NOMO-1 (cell line): ENCODE results near the gene HOXA4.

ENCODE experiments used
- DNase-seq, 2 experiments: peaks; one replicate each; lab custom pipeline; 2025; ENCODE audit not compliant: unreplicated experiment in 2 of 2; lab: John Stamatoyannopoulos, UW

Gene HOXA4

DNA sequence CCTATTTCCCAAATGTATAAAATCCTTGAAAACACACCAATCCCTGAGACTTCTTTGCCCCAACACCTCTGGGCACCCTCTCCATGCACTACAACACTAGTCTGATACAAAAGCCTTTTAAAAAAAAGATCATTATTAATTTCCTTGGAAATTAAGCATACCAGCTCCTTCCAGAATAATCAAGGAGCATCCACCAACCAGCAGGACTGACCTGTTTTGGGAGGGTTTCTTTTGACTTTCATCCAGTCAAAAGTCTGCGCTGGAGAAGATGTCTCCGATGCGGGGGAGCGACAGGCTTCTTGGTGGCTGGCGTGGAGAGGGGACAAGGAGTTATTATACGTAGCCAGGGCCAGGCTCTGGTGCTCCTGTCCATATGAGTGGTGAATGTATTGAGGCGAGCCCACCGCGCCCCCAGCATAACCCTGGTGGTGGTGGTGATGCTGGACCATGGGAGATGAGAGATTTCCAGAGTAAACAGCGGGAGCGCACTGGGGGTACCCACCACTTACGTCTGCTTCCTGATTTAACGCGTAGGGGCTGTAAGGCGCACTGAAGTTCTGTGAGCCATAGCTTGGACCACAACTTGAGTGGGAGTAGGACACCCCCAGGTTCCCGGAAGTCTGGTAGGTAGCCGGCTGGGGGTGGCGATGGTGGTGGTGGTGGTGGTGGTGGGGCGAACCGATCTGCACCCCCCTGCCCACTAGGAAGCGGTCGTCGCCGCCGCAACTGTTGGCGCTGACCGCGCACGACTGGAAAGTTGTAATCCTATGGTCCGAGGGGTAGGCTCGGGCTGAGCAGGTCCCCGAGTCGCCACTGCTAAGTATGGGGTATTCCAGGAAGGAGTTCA, 35.3 kb downstream of the HOXA4 start:
- DNase-seq: peak; percentile 26 to 29

DNA sequence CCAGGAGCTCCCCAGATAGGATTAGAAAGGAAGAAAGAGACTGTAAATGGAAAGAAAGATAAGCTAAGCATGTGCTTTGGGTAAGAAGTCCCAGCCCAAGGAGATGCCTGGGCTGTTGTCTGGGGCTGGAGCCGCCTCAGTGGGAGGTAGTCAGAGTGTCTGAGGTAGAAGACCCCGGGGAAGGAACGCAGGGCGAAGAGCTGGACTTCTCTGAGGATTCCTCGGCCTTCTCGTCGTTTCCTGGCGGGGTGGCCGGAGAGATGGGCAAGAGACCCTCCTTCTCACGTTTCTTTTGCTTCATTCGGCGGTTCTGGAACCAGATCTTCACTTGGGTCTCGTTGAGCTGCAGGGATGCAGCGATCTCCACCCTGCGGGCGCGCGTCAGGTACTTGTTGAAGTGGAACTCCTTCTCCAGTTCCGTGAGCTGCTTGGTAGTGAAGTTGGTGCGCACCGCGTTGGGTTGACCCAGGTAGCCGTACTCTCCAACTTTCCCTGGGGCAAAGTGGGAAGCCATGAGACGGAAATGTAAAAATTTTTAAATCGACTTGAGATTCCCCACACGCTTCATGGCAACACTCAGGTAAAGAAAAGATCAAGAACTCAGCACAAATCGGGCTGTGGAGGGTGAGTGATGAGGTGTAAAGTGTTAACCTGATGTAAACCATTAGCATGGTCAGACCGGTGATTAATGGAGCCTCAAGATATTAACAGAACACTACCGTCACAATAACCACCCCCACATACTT, 36.1 kb downstream of the HOXA4 start:
- DNase-seq: no peak

DNA sequence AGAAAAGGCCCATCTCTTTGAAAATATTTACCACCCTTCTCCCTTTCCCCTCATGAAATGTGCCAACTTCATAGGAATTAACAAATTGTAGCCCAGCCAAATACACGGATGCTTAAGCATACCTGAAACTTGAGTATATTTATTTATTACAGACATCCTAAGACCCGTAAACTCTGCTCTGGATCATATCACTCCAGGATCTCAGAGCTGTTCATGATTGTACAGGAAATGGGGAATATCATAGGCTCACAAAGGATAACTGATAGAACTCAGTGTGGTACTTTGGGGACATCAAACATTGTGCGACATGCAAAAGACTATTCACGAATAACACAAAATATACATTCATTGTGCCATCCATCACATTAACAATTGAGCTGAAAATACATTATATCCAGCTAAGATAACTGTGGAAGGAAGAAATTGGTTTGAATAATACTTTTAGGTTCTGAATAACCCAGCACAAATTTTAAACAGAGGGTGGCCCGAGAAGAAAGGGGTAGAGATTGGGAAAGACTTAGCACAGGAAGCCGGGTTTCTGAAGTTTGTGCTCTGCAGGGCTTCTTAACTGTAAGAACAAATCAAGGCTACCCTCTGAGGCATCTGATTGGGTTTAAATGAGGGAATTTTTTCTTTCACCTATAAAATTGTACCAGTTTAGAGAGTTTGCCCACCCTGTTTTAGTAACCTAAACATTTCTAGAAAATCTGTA, 37.2 kb downstream of the HOXA4 start:
- DNase-seq: no peak

DNA sequence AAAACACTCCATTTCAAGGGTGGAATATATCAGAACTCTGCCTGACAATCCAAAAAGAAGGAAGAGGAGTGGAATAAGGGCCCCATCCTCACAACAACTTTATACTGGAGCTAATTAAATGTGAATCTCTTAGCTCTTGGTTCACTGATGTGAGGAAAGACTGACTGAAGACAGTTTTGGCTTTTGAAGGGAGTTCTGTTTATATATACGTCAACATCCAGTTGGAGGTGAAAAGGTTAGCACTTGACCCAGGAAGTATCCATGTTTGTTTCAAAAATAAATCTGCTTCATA, 37.8 kb downstream of the HOXA4 start:
- DNase-seq: no peak

DNA sequence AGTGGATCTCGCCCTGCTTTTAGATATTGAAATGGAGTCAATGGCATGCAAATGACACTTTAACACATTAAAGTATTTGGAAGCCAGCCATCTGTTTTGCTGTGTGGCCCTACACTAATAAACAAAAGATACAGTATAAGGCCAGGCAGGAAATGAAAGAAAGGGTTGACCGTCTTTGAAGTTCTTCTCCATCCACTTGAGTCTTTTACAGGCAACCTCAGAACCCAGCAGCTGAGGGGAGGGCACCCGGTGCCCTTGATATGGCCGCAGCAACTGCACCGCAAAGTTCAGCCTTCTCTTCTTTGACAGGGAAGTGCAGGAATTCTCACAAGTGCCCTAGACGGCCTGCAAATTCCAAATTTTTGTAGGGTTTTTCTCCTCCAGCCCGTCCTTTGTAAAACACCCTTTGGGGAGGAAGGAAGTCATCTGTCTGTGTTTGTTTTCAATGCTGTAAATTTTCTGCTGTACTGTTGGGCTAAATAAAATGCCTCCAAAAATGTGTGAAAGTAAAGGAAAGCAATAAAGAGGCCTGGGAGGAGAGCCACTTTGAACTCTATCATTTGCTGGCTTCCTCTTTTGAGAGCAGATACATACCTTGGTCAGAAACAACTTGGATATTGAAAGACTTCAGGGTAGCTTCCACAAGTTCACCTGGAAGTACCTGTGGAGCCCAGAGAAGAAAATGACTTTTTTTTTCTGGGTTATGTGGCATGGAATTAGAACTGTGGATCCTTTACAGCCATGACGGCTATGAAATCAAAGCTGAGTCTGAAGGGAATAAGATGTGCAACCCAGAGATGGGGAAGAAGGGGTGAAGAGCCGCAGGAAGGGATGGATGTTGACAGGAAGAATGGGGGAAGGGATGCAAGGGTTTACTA, 38.4 kb downstream of the HOXA4 start:
- no peak for DNase-seq

DNA sequence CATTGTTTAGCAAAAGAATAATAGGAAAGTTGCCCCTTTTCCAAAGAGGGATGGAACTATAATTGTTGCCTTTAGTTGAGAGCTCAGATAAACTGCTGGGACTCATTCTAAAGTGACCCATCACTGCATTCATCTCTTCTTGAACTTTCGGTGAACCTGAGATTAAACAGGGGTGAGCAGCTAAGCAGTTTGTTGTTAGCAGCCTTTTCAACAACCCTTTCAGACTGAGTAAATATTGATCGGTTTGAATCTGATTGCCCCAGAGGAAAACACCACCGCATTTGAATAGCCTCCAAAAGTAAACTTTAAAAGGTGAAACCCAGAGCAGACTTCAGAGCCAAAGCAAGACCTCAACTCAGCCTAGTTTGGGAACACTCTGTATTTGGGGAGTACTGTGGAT, 39.5 kb downstream of the HOXA4 start:
- DNase-seq: no peak

DNA sequence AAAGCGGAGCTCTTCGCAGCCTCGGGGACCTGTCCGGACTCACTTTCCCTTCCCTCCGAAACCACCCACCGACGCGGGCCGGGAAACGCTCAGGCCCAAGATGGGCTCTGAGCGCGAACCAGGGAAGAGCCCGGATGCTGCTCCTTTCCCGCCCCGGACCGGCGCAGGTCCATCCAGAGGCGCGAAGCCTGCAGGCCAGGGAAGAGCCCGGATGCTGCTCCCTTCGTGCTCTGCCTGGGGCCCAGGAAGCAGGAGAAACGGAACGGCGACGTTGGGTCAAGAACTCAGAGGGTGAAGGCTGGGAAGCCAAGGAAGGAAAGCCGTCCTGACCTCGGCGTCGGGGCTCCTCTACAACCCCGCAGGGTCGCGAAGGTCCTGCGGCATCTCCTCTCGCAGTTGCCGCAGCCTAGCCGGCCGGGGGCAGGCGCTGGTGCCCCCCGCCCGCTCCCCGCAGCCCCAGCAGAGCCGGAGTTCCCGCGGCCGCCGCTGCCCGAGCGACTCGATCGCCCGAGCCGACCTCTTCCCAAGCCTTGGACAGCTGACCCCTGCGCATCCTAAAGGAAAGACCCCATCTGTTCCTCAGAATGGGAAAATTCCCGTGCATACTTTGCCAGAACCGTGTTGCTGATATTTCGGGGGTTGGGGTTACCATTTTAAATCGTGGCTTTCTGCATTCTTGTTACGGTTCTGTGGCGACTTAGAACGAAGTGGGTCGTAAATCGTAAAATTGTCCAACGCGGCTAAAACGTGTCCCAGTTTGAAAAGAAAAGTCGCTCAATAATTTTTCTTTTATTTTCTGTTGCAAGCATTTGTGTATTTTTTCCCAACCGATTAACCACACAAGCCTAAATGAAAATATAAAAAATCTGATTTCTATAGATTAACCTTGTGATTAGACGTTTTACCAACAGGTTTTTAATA, 42.3 kb downstream of the HOXA4 start:
- DNase-seq: no peak

DNA sequence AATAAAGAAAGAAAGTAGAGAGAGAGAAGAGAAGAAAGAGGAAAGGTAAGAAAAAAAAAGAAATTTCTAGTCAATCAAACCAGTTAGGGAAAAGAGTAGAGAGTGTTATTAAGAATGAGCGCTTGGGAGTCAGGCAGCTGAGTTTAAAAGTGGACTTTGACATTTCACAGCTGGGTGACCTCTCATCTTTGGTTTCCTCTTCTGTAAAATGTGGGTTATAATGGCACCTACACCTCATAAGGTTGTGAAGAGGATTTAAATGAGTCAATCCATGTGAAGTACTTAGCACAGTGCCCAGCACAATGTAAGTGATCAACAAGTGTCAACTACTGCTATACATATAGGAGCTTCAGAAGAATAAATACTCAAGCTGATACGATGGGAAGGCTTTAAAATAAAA, 46.9 kb downstream of the HOXA4 start:
- DNase-seq: no peak

DNA sequence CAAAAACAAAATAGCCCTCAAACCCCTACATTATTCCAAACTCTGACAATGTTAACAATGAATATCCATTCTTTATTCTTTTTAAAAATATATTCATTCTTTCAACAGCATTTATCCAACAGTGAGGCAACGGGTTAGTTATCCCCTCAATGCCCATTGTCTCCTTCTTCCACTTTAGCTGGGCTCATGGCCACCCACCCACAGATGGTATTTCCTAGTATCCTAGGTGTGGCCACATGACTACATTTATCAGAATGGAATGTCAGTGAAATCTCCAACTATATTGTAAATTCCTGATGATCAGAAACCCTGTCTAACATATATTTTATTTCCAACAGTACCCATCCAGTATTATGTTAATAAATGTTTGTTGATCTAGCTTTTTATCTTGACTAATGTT, 48.4 kb downstream of the HOXA4 start:
- DNase-seq: no peak

DNA sequence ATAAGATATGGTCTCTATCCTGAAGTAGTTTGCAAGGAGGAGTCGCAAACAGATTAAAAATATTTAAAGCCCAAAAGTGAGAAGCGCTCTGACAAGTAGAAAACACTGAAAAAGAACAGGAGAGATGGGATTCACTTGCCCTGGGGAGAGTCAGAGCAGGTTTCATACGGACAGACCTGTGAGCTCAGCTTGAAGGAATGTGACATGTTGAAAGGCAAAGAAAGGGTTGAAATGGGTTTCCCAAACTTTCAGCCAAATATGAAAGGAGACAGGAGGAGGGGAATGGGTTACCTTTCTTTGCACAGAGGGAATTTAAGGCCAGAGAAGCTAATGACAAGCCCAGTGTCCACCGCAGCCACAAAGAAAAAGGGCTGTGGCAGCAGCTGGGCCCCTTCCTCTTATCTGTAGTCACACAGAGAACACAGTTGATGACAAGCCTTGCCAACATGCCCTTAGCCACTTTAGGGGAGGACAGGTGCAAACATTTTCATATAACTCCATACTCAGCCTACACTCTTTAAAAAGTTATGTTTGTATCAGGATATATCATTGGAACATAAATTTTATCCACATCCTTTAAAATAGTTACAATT, 49.6 kb downstream of the HOXA4 start:
- DNase-seq: no peak

DNA sequence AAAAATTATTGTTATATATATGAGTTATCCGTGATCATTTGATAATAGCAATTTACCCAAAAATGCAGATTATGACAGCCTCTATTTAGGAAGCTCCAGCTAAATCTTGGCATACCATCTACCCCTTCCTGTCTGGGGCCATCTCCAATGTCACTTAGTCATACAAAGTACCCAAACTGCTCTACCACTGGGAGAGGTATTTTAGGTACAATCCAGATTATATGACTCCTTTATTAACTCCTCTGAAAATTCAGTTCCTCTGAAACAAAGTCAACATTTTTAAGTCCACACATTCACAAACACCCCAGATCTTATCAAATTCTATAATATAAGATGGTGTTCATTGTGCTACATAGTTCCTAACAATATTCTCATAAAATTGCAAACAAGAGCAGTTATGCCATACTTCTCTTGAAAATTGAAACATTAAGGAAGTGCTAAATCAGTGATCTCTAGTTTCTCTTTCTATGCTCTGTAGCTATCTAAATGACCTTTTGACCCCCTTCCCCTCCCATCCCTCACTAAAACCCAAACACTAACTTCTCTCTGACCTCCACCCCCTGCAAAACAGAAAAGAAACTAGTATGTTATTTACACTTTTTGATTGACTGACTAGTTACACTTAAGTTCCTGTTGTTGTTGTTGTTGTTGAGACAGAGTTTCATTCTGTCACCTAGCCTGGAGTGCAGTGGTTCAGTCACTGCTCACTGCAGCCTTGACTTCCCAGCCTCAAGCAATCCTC, 51.2 kb downstream of the HOXA4 start:
- DNase-seq: peak; percentile 24 to 75

DNA sequence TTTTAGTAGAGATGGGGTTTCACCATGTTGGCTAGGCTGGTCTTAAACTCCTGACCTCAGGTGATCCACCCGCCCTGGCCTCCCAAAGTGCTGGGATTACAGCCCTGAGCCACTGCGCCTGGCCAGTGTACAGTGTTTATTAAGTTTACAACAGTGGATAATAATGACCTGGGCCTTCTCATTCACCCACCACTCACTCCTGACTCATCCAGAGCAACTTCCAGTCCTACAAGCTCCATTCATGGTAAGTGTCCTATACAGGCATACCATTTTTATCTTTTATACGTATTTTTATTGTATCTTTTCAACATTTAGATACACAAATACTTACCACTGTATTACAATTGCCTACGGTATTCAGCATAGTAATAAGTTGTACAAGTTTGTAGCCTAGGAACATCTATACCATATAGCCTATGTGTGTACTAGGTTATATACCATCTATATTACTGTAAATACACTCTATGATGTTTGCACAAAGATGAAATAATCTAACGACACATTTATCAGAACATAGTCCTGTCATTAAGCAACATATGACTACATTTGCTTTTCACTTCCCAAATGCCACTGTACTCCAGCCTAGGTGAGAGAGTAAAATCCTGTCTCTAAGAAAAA, 51.8 kb downstream of the HOXA4 start:
- no peak for DNase-seq
